HG02970 (cell line): ENCODE data around the gene ACSL4.
A peak's percentile ranks its signal among the peaks of the same experiment; 100 is the strongest.
"Not testable (repeated sequence)": the region's sequence is repeated elsewhere in the genome, so short reads cannot be mapped to it uniquely, and the experiment has no call there.

ENCODE experiments used
- ATAC-seq: cut with Tn5 transposase; IDR thresholded peaks from one replicate; pipeline ENCODE4 v1.9.1; 2021; ENCODE audit warnings: mild to moderate bottlenecking, moderate library complexity, moderate number of reproducible peaks; ENCODE audit not compliant: unreplicated experiment, low FRiP score

The ACSL4 gene

DNA sequence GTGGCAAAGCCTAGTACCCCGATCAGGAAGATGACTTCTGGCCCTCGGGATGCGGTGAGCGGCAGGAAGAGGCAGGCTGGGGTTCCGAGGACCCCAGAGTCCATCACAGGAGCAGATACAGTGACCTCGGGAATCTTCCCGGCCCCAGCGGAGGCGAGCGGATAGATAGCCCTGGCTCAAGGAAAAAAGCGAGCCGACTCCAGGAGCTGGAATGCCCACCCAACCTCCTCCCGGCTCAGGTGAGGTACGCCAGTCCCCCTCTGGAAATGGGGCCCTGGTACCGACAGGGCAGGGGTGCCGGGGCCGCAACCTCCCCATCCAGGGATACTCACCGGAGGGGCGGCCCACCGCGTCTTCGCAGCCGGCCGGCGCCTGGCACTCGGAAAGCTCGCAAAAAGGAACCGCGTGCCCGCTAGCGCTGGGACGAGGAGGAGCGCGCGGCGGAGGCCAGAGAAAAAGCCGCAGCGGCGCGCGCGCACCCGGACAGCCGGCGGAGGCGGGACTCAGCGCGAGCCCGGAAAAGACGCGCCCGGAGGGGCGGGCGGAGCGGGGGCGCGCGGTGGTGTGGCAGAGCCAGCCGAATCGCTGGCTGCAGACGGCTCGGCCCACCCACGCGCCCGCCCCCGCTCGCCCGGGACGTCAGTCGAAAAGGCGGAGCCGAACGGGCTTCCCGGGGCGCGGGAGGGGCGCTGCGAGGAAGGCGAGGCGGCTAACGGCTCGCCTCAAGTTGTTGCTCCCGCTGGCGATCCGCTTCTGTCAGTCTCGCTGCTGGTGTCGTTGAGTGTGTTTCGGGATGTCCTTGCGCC is at the start of gene ACSL4:
Gene ACSL4 (minus strand): TSS at position 451 of the 806 bp plus-strand sequence. CDS start 49,894 bp downstream, outside the sequence.
- peak; percentile 75 for ATAC-seq

DNA sequence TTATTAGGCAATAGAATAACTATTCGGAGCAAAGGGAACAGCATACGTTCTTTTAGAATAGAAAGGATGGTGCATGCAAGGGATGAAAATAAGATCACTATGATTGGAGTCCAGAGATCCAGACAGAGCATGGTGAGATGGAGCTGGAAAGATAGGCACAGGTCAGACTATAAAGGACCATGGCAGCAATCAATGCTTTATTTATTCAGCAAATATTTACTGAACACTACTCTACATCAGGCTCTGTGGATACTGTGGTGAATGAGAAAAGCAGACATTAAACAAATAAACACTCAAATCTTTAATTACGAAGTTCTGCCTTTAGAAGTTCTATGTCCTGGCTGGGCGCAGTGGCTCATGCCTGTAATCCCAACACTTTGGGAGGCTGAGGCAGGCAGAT is 44.7 kb upstream of the ACSL4 start:
- ATAC-seq, result no peak

DNA sequence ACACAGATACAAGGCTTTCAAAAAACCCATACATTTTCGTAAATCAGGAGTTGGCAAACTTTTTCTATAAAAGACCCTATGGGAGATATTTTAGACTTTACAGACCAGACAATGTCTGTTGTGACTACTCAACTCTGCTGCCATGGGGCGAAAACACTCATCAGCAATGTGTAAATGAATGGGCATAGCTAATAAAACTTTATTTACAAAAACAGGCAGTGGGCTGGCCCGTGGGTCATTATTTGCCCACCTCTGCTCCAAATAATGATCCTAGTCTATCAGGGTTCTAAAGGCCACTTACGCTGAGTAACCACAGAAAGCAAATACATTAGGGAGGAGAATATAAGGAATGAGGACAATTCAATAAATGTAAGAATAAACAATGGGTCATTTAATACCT is 43.9 kb upstream of the ACSL4 start:
- no peak for ATAC-seq

DNA sequence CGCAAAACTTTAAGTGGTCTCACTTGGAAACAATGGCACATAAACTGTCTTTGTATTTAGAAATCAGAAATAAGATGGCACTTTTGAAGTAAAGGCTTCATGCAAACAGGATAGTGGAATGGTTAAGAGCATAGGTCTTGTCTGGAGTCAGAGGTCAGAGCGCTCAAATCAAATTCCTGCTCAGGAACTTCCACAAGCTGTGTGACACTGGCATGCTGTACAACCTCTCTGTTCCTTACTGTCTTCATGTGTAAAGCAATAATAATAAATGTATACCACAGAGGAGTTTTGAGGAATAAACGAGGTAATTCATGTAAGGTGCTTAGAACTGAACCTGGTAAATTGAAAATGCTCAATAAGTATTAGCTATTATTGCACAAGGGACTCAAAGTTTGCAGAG is 43.4 kb upstream of the ACSL4 start:
- no peak for ATAC-seq

DNA sequence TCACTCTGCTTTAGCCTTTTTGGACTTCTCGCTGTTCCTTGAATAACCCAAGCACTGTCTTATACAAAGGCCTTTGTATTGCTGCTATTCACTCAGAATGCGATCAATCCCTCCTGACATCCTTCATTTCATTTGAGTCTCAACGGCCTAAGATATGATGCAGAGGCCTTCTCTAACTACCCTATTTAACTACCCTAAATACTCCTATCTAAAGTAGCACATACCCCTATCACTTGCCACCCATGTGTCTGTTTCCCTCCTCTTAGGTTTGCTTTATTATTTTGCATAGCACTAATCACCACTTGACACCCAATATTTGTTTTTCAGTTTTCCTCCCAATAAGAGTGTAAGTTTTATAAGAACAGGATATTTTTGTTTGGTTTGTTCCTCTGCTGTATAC is 42.3 kb upstream of the ACSL4 start:
- ATAC-seq, result no peak

DNA sequence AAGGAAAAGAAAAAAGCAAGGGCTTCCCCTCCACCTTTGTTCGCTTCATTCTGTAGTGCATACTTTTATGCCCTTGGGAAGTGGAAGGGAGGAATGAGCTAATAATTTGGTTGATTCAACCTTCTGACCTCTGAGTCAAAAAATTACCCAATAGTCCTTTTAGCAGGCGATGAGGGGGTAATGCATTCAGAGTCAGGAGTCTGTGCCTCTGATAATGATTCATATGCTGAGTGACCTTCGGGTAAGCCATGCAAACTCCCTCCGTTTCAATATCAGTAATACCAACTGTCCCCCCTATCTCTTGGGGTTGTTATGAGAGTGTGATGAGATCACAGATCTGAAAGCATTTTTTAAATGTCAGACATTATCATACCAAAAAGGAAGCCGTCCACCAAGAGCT is 41.6 kb upstream of the ACSL4 start:
- ATAC-seq, result peak; percentile 94

DNA sequence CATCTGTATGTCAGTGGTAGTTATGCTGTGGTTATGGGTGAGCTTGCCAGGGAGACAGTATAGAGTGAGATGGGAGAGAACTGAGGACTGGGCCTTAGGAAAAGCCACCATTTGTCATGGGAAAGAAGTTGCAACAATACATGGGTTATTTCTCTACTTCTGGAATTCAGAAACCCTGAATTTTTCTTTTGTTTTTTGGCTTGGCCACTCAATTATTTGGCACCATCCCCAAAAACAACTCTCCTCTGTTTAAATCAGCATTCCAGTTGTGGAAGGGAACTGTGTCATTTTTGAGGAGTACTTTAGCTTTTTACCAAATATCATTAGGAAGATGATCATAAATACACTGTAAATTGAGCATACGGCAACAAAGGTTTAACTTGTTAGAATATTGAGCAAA is 41.1 kb upstream of the ACSL4 start:
- no peak for ATAC-seq

DNA sequence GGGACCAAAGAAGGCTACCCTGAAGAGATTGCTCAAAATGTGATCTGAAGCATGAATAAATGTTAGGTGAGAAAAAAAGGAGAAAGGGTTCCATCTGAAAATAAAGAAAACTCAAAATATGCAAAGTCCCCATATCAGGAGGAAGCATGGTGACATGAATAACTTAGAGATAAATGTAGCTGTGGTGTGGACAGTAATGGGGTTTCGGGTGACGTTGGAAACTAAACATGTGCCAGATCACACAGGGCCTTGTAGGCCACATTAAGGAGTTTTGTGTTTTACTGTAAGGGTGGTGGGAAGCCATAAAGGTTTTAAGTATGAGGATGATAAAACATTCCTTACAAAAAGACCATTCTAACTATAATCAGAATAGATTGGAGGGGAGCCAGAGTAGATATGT is 40.3 kb upstream of the ACSL4 start:
- no peak for ATAC-seq

DNA sequence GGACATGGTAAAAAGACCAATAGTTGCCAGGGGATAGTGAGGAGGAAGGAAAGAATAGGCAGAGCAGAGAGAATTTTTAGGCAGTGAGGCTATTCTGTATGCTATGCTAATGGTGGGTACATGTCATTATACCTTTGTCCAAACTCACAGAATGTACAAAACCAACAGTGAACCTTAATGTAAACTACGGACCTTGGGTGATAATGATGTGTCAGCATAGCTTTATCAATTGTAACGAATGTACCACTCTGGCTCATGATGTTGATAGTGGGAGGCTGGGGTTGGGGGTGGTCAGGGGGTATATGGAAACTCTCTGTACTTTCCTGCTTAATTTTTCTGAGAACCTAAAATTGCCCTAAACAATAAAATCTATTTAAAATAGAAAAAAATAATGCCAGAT is 37.7 kb upstream of the ACSL4 start:
- ATAC-seq, result no peak

DNA sequence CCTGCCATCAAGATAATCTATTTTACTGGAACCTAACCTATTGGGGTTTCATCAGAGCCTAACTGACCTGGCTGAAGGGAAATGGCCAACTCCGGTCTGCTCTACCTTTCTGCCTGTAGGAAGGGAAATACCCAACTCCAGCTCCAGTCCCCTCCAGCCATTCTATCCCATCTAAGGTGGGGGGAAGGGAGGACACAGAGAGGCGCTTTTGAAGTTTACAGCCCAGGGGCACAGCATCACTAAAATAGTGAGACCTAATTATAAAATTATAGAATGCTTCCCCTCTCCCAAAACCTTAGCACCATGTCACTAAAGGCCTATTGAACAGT is 27.8 kb upstream of the ACSL4 start:
- ATAC-seq, result no peak

DNA sequence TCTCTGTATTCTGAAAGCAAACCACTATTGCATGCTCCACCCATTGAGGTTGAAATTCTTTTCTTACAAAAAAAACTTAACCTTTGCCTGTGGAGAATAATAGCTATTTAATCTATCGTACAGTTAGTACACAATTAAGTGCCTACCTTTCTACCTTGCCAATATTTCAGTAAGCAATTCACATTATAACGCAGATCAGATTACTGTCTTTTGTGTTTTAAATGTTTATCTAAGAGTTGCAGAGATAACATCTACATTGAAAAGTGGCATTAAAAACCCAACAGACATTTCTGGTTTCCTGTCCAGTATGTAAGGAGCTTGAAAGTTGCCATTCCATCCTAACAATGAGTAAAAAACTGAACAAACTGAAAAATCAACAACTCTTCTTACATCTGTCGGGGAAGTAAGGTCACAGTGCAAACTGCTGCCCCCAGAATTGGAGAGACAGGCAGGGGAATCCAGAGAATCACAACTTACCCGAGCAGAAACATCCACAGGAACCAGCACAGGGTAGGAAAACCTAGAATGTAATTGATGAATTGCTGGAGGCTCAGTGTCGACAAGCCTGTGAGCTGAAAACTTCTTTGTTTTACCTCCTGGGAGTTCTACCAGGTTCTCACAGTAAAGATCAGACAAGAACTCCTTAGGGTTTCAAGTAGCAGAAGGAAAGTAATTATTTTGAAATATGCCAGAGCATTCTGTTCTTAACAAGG is 27.3 kb upstream of the ACSL4 start:
- no peak for ATAC-seq

DNA sequence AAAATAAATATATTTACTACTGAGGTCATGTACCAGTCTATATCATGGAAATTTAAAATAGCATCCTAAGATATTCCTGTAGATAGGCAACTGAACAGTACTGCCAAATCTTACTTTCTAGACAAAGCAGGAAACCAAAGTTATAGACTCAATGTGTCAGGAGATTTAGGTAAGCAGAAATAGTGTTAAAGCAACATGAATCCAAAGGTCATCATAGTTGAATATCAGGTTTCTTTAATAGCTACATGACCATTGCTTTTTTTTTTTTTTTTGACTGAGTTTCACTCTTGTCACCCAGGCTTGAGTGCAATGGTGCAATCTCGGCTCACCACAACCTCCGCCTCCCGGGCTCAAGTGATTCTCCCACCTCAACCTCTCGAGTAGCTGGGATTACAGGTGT is 20.2 kb upstream of the ACSL4 start:
- ATAC-seq, result no peak

DNA sequence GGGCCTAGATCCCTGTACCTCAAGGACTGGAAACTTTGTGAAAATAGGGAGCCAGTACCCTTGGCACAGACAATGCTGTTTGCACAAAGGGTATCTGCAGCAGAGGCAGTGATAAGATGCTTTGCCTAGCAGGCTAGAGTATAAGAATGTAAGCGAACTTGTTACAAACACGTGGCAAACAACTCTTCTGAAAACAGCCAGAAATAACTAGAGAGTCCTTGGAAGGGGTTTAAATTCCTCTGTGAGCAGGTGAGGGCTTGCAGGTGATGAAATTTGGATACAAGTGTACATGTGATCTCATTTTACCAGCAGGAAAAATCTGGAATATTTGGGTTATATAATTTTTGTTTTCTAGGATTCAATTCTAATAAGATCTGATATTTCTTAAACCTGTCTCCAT is 18.6 kb upstream of the ACSL4 start:
- ATAC-seq, result no peak

DNA sequence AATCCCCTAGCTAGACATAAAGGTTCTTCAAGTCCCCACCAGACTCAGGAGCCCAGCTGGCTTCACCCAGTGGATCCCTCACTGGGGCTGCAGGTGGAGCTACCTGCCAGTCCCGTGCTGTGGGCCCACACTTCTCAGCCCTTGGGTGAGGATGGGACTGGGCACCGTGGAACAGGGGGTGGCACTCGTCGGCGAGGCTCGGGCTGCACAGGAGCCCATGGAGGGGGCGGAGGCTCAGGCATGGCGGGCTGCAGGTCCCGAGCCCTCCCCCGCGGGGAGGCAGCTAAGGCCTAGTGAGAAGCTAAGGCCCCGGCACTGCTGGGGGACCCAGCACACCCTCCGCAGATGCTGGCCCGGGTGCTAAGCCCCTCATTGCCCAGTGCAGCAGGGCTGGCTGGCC is 16.1 kb upstream of the ACSL4 start:
- ATAC-seq, result no peak

DNA sequence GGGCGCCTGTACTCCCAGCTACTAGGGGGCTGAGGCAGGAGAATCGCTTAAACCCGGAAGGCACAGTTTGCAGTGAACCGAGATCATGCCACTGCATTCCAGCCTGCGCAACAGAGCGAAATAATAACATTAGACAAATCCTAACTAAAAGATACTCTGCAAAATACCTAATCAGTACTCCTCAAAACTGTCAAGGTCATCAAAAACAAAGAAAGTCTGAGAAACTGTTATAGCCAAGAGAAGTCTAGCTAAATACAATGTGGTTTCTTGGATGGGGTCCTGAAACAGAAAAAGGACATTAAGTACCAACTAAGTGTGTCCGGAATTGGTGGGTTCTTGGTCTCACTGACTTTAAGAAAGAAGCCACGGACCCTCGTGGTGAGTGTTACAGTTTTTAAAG is 14.6 kb upstream of the ACSL4 start:
- ATAC-seq, result no peak

DNA sequence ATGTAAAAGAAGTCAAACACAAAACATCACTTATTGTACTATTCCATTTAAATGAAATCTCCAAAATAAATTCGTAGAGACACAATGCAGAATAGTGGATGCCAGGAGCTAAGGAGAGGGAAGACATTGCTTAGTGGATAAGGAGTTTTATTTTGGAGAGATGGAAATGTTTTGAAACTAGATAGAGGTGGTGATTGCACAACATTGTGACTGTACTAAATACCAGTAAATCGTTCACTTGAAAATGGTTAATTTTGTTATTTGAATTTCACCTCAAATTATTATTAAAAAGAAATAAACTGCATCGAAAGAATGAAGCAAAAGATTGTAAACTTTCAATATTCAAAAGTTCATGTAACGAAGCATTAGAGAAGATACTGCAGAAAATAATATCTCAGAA is 9.7 kb upstream of the ACSL4 start:
- ATAC-seq, result no peak

DNA sequence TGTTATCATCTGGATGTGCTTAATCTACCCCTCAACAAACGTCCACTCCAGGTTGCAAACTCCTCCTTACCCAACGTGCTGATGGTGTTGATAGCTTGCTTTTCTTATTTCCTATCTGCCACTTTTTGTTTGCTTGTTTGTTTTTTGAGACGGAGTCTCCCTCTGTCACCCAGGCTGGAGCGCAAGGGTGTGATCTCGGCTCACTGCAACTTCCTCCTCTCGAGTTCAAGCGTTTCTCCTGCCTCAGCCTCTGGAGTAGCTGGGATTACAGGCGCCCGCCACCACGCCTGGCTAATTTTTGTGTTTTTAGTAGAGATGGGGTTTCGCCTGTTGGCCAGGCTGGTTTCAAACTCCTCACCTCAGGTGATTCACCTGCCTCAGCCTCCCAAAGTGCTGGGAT is 7.8 kb upstream of the ACSL4 start:
- not testable (repeated sequence) for ATAC-seq

DNA sequence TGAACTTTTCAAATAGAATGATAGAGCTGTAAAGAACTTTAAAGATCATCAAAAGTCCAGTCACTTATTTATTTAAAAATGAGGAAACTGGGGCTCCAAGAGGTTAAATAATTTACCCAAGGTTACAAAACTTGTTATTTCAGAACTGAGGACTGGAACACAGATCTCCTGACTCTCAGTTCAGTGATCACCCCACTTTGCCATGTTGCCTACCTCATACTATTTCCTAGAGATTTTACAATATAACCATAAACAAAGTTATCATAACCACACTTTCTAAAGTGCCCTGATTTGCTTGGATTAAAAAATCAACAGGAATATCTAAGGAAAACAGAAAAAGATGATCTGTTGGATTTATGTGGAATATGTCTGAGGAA is 7.4 kb upstream of the ACSL4 start:
- no peak for ATAC-seq

DNA sequence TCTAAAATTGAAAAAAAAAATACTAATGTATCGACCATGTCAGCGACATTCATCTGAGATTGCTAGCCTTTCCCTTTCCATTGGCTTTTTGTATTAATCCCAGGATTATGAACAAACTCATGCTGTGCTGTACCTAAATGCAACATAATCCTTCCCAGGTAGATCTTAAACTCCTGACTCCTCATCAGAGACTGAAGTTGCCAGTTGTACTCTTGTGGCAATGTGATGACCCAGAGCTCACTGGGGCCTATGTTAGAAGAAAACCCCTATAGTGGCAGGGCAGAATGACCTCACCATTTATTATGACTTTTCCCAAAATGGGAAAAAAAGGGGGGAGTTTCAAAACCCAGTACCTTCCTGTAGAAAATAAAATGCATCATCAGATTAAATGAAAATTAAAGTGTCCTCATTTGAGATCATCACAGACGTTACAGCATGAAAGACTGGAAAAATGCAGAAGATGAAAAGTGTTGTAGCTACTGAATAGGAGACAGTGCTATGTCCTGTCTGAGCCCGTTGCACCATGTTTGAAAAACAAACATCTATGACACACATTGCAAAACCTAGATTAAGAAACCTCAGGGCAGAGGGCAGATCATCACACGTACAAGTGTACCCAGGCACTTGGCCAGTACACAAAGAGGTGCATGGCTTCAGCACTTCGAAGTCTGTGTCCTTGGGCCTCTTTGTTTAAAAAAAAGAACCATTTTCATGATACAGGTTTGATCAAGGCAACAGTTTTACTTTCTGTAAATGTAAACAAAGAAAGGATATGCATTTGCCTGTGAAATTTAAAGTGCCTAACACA is 6.8 kb upstream of the ACSL4 start:
- ATAC-seq, result no peak

DNA sequence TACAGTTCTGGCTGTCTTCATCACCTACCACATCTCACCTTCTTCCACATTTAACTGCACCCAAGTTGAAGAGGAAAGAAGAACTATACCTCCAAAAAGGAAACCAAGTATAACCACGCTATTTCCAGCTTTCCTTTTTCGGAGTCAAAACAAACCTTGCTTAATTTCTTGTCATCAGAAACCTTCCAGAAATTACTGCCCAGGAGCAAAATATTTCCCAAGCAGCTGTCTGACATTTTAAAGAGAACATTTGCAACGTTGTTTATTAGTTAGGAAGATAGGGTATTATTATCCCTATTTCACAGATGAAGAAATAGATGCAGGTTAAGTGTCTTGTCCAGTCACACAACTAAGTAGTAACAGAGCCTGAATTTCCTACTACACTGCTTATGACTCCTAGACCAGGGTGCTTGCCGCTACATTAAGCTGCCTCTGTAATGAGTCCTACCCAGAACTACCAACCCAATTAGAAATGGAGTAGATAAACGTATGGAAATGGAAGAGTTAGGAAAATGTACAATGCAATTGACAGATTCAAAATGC is 2.2 kb upstream of the ACSL4 start:
- ATAC-seq, result no peak

DNA sequence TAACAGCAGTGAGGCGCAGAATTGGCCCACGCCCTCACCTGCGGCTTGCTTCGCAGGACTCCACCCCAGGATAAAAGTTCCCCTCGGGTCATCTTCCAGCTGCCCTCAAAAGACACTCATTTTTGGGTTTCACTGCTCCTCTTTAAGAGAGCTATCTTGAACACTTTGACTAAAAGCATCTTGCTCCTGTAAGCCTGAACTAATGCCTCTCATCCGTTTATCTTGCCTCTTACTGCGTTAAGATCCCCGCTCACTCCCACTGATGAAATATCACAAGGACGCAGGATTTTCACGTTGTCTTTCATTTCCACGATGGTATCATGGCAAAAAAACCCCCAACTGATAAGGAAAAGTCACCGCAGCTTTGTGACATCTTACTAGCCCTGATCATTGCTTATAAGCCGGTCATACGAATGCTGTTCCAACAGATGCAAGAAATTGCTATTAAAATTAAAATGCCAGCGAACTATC is 591 bp upstream of the ACSL4 start:
- no peak for ATAC-seq
